Activated CD8-positive, alpha-beta memory T cell treated with anti-CD3 and anti-CD28 coated beads, Interleukin-2, amount 10 ng/mL, durations not matched to agents 7 days and 5 days (primary cell): ENCODE measurements around the gene TUT4. TPM values are rescaled to one million over a fixed set of nuclear protein-coding genes. Genes with fewer than 3 reads are reported as not detected.
A peak's percentile ranks its signal among the peaks of the same experiment; 100 is the strongest.

ENCODE experiments used
- ATAC-seq: fragments of 150-1000 bp; cut with Tn5 transposase; one replicate; pipeline ENCODE4 v1.10.0; 2021; ENCODE audit warnings: moderate library complexity
- CTCF ChIA-PET: fragments of 350-600 bp; sonication (Branson Sonifier 250); formaldehyde crosslinking; loops from one replicate; lab custom pipeline; 2021; ENCODE audit warnings: antibody characterized with exemption; lab: Charles Lee
- DNase-seq: peaks from one replicate; pipeline ENCODE4 v3.0.0-alpha.2; 2020
- H3K27ac Mint-ChIP-seq: one replicate; pipeline ENCODE4 v1.8.0; 2021; ENCODE audit warnings: mild to moderate bottlenecking, mixed read lengths
- H3K27me3 Mint-ChIP-seq: one replicate; pipeline ENCODE4 v1.8.0; 2021; ENCODE audit warnings: mixed read lengths
- H3K36me3 Mint-ChIP-seq: one replicate; pipeline ENCODE4 v1.8.0; 2021; ENCODE audit warnings: mild to moderate bottlenecking, mixed read lengths
- H3K4me1 Mint-ChIP-seq: one replicate; pipeline ENCODE4 v1.8.0; 2021; ENCODE audit warnings: mixed read lengths
- H3K4me3 Mint-ChIP-seq: one replicate; pipeline ENCODE4 v1.8.0; 2021; ENCODE audit warnings: mild to moderate bottlenecking, moderate library complexity, mixed read lengths
- H3K9me3 Mint-ChIP-seq: one replicate; pipeline ENCODE4 v1.8.0; 2022; ENCODE audit warnings: low read depth, mixed read lengths
- total RNA-seq, 2 experiments: library from RNA; stranded (reverse); gene quantifications; one replicate each; pipeline ENCODE4 v1.2.3, GENCODE V29; 2021

The TUT4 gene
- total RNA-seq, 2 experiments from 2014 or later: 60.4 to 76.5 TPM

DNA sequence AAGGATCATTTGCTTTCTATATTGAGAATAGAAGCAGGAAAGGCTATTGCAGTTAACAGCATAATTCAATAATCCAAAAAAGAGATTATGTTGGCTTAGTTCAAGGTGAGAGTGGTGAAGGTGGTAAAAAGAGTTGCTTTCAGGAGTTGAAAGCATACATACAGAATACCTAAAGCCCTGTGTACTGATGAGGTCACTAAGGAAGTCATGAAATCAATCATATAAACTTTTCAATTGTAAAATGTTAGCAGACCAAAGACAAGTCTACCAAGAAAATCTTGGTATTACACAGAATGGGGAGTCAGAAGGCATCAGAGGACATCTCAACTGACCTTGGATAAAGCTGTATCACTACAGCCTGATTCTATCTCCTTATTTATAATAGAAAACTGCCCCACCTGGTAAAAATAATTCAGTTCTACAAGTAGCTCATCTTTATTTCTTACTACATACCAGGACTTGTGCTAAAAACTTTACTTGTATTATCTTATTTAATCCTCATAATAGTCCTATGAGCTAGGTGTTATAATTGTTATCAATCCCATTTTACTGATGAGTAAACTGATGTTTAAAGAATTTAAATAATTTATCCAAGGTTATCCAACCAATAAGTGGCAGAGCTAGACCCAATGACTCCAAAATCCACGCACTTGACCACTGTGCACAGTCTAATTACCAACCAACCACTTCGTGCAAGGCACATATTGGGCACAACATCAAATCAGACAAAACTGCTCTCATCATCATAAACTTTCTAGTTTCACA, 40.9 kb downstream of the TUT4 start:
- no peaks in the 10 kb centered on the region for H3K27me3 Mint-ChIP-seq
- ATAC-seq: peak; percentile 82
- peak overlapping the region; percentile 31 for H3K27ac Mint-ChIP-seq
- H3K36me3 Mint-ChIP-seq: peaks cover 35% of the 10 kb centered on the region
- no peak overlapping the region for H3K4me3 Mint-ChIP-seq
- H3K9me3 Mint-ChIP-seq: no peaks in the 10 kb centered on the region
- peaks cover 32% of the 10 kb centered on the region for H3K4me1 Mint-ChIP-seq
- DNase-seq: no peak
- CTCF ChIA-PET: interaction anchor here (1.9 kb wide), 1 partner anchor 10 kb away, joined by 8 read pairs; no protein-coding TSS in a partner anchor

DNA sequence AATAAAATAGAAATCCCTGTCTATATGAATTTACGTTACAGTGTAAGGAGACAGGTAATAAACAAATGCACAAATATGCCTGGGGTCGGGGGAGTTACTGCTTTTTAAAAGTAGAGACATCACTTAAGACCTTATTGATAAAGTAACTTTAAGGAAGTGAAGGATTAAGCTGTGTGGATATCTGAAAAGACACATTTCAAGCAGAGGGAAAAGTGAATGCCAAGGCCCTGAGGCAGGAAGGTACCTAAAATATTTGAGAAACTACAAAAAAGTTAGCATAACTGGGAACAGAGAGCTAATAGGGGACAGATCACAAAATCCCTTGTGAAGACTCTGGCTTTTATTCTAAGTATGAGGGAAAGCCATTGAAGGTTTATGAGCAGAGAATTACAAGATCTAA, 41.5 kb downstream of the TUT4 start:
- H3K4me3 Mint-ChIP-seq: no peak overlapping the region
- CTCF ChIA-PET: interaction anchor here (1.9 kb wide), 1 partner anchor 10 kb away, joined by 8 read pairs; no protein-coding TSS in a partner anchor
- no peak for ATAC-seq
- H3K36me3 Mint-ChIP-seq: peaks cover 41% of the 10 kb centered on the region
- no peaks in the 10 kb centered on the region for H3K9me3 Mint-ChIP-seq
- peak overlapping the region; percentile 31 for H3K27ac Mint-ChIP-seq
- no peaks in the 10 kb centered on the region for H3K27me3 Mint-ChIP-seq
- peaks cover 32% of the 10 kb centered on the region for H3K4me1 Mint-ChIP-seq
- DNase-seq: no peak

DNA sequence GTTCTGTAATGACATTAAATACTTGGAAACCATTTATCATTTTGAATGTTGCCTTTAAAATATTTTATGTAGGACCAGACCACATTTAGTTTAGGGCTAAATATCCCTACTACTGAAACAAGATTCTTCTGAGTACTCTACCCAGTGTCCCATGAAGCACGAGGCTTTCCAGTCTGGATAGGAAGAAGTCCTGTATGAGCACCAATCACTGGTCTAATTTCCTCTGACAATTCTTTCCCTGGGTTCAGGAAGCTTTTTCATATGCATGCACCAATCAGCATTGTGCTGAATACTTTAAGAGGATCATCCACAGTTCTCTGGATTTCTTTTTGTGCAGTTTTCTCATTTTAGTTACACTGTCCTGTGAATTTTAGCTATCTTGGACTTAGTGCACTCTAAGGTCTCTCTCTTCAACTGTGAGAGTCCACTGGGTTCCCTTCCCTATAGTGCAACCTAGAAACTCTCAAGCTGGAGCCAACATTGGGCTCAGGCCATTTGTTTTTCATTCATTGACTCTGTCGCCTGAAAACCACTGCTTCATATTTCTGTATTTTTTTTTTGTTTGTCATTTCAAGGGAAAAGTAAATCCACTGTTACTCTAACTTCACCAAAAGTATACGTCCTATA, 45.9 kb downstream of the TUT4 start:
- Mint-ChIP-seq H3K27me3 (no peaks in the 10 kb centered on the region), H3K4me1 (peaks cover 24% of the 10 kb centered on the region), H3K36me3 (peaks cover 41% of the 10 kb centered on the region), H3K27ac (no peak overlapping the region), H3K9me3 (no peaks in the 10 kb centered on the region), H3K4me3 (no peak overlapping the region)
- DNase-seq (no peak), ATAC-seq (no peak)
- CTCF ChIA-PET: no interaction called here

DNA sequence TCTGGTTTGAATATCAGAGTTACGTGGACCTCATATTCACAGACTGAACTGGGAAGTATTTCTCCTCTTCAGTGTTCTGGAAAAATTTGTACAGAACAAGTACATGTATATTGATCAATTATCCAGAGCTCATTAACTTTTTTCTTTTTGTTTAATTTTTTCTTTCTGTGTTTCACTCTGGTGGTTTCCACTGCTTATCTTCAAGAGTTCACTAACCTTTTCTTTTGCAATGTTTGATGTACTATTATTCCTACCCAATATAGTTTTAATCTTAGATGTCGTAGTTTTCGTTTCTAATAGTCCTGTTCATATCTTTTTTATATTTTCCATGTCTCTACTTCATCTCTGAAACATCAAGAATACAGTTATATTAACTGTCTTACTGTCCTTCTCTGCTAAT, 46.5 kb downstream of the TUT4 start:
- Mint-ChIP-seq H3K9me3 (no peaks in the 10 kb centered on the region), H3K4me3 (no peak overlapping the region), H3K4me1 (peaks cover 17% of the 10 kb centered on the region), H3K27me3 (no peaks in the 10 kb centered on the region), H3K36me3 (peaks cover 38% of the 10 kb centered on the region), H3K27ac (no peak overlapping the region)
- CTCF ChIA-PET: no interaction called here
- no peak for ATAC-seq
- DNase-seq: no peak

DNA sequence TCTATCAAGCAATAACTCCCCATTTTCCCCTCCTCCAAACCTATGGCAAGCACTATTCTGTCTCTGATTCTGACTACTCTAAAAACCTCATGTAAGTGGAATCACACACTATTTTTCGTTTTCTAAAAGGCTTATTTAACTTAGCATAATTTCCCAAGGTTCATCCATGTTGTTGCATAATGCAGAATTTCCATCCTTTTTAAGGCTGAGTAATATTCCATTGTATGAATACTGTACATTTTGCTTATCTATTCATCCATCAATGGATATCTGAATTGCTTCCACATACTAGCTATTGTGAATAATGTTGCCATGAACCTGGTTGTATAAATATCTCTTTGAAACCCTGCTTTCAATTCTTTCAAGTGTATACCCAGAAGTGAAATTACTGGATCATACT, 48.2 kb downstream of the TUT4 start:
- H3K4me3 Mint-ChIP-seq: no peak overlapping the region
- no peaks in the 10 kb centered on the region for H3K9me3 Mint-ChIP-seq
- CTCF ChIA-PET: interaction anchor here (1.8 kb wide), 1 partner anchor 15 kb away, joined by 4 read pairs; no protein-coding TSS in a partner anchor
- H3K27me3 Mint-ChIP-seq: no peaks in the 10 kb centered on the region
- no peak for DNase-seq
- no peak for ATAC-seq
- H3K27ac Mint-ChIP-seq: no peak overlapping the region
- H3K4me1 Mint-ChIP-seq: peaks cover 10% of the 10 kb centered on the region
- peaks cover 34% of the 10 kb centered on the region for H3K36me3 Mint-ChIP-seq

DNA sequence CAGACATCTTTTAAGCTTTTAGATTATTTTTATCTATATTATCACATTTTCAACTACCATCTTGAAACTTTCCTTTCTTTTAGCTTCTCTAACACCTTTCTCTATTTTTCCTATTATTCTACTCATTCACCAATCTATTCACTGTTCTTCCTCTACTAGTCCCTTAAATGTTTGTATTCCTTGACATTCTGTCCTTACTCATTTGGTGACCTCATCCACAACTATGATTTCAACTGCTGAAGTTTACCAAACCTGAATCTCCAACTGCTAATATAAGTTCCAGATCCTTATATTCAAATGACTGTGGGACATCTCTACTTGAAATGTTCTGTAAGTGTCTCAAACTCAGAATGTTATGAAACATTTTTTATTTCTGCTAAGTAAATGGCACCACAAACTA, 49.2 kb downstream of the TUT4 start:
- DNase-seq: no peak
- Mint-ChIP-seq H3K4me1 (peaks cover 3% of the 10 kb centered on the region), H3K27me3 (no peaks in the 10 kb centered on the region), H3K9me3 (no peaks in the 10 kb centered on the region), H3K36me3 (peaks cover 31% of the 10 kb centered on the region), H3K27ac (no peak overlapping the region), H3K4me3 (no peak overlapping the region)
- ATAC-seq: no peak
- CTCF ChIA-PET: no interaction called here

DNA sequence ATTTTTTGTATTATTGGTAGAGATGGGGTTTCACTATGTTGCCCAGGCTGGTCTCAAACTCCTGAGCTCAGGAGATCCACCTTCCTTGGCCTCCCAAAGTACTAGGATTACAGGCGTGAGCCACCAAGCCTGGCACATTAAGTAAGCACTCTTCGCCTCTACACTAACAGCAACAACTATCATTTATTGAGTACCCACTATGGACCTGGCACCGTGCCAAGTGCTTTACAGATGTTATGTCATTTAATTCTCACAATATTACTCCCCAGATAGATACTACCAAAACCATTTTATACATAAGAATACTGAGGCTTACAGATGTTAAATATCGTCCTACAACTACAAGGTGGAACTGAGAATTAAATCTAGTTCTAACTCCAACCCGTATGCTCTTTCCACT, 50.1 kb downstream of the TUT4 start:
- no peak for DNase-seq
- CTCF ChIA-PET: no interaction called here
- no peaks in the 10 kb centered on the region for H3K4me1 Mint-ChIP-seq
- no peak overlapping the region for H3K27ac Mint-ChIP-seq
- no peak overlapping the region for H3K4me3 Mint-ChIP-seq
- no peak for ATAC-seq
- H3K9me3 Mint-ChIP-seq: no peaks in the 10 kb centered on the region
- no peaks in the 10 kb centered on the region for H3K27me3 Mint-ChIP-seq
- peaks cover 27% of the 10 kb centered on the region for H3K36me3 Mint-ChIP-seq

DNA sequence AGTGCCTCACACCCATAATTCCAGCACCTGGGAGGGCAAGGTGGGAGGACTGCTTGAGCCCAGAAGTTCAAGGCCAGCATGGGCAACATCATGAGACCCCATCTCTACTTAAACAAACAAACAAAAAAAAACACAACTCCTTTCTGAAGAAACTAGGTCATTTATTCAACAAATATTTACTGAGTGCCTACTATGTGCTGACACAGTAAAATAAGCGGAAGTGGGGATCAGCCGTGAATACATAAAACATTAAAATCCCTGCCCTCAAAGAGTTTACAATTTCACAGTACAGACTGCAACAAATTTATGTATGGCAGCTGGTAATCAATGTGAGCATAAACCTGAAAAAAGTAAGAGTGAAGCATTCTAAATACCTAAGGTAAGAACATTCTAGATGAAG, 65.3 kb downstream of the TUT4 start:
- DNase-seq (no peak), ATAC-seq (no peak)
- Mint-ChIP-seq H3K27ac (no peak overlapping the region), H3K9me3 (no peaks in the 10 kb centered on the region), H3K36me3 (peaks cover 8% of the 10 kb centered on the region), H3K27me3 (no peaks in the 10 kb centered on the region), H3K4me1 (no peaks in the 10 kb centered on the region), H3K4me3 (no peak overlapping the region)
- CTCF ChIA-PET: no interaction called here

DNA sequence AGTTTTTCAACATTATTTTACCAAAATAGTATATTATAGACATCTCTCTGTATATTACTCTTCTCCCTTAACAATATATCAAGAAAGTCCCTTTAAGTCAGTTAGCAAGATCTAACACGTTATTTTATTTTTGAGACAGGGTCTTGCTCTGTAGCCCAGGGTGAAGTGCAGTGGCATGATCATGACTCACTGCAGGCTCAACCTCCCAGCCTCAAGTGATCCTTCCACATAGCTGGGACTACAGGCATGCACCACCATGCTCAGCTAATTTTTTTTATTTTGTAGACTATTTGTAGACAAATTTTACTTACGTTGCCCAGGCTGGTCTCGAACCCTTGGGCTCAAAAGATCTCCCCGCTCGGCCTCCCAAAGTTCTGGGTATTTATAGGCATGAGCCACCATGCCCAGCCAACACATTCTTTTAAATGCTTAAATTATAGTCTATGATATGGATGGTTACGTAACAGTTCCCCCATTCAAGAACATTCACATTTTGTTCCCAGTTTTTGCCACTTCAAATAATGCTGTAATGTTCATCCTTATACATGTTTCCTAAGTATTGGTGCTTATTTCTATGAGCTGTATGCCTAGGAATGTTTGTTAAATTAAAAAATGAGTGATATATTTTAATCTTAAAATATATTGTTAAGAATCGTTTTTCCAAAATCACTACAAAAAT, 70.4 kb downstream of the TUT4 start:
- no peak for ATAC-seq
- no peak overlapping the region for H3K4me3 Mint-ChIP-seq
- H3K36me3 Mint-ChIP-seq: peaks cover 6% of the 10 kb centered on the region
- no peak for DNase-seq
- H3K27me3 Mint-ChIP-seq: no peaks in the 10 kb centered on the region
- H3K9me3 Mint-ChIP-seq: no peaks in the 10 kb centered on the region
- no peak overlapping the region for H3K27ac Mint-ChIP-seq
- CTCF ChIA-PET: interaction anchor here (1.7 kb wide), 1 partner anchor 10 kb away, joined by 3 read pairs; no protein-coding TSS in a partner anchor
- H3K4me1 Mint-ChIP-seq: no peaks in the 10 kb centered on the region

DNA sequence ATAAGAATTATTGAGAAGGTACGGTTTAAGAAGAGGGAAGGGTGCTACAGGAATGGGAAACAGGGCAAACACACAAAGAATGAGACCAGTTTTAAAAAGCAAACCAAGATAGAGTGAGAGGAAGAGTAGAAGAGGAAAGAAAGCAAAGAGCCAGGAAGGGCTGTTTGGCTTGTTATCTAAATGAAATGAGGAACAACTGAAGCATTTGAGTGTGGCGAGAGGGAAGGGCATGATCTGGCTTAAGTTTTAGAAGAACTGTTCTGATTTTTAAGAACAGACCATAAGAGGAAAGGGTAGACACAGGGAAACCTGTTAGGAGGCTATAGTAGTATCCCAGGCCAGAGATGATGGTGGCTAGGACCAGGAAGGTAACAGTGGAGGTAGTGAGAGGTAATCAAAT, 73.8 kb downstream of the TUT4 start:
- Mint-ChIP-seq H3K9me3 (no peaks in the 10 kb centered on the region), H3K27me3 (no peaks in the 10 kb centered on the region), H3K4me1 (no peaks in the 10 kb centered on the region), H3K36me3 (peaks cover 16% of the 10 kb centered on the region), H3K4me3 (no peak overlapping the region), H3K27ac (no peak overlapping the region)
- ATAC-seq (no peak), DNase-seq (no peak)
- CTCF ChIA-PET: no interaction called here

DNA sequence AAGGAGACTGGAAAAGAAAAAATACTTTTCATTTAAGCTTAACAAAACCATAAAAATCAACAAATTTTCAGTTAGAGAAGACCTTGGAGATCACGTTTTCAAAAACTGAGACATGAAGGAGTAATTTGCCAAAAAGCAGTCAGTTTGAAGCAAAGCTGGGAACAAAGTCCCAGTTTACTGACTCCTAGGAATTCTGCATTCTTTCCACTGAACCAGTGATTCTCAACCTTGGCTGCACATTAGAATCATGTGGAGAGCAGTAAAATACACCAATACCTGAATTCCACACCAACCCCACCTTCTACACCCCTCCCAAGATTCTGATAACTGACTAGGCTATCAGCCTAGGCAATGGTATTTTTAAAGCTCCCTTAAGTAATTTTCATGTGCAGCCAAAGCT, 75.0 kb downstream of the TUT4 start:
- Mint-ChIP-seq H3K4me1 (no peaks in the 10 kb centered on the region), H3K36me3 (peaks cover 18% of the 10 kb centered on the region)
- no peak for ATAC-seq

DNA sequence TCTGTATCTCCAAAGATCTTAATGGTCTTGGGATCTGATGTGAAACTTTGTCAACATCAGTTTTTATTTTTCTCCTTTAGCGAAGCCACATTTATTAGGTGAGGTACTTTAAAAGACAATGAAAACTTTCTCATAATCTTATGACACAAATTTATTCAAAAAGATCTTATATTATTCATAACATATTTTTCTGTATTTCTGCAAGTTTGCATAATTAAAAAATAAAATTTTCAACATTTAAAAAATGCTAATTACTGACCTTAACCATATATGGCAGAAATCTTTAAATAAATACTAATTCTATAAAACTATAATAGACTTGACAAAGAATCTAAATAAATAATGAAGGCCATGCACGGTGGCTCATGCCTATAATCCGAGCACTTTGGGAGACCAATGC, 75.9 kb downstream of the TUT4 start:
- Mint-ChIP-seq H3K36me3 (peaks cover 16% of the 10 kb centered on the region), H3K4me3 (no peak overlapping the region), H3K27me3 (no peaks in the 10 kb centered on the region), H3K9me3 (no peaks in the 10 kb centered on the region), H3K27ac (no peak overlapping the region), H3K4me1 (no peaks in the 10 kb centered on the region)
- CTCF ChIA-PET: no interaction called here
- DNase-seq: no peak
- no peak for ATAC-seq

More for the DNA sequence above, 75.0 kb downstream of the TUT4 start:
- CTCF ChIA-PET: no interaction called here
- Mint-ChIP-seq H3K9me3 (no peaks in the 10 kb centered on the region), H3K4me3 (no peak overlapping the region), H3K27ac (no peak overlapping the region), H3K27me3 (no peaks in the 10 kb centered on the region)
- no peak for DNase-seq

DNA sequence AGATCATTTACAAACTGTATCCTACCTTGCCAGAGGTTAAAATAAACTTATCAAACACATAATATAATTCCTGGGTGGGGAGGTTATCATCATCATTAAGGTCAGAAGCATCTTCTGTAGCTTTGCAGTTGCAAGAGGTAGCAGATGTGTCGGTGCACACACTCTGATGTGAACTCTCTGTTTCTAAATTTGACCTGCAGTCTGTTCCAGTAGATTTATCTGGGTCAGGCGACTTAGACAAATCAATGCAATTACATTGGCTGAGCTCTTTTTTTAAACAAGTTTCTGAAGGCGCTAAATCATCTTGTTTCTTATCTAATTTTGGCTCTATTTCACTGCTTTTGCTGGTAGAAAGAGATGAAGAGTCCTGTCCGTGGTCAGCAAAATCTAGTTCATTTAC, 78.1 kb downstream of the TUT4 start:
- no peak for ATAC-seq
- Mint-ChIP-seq H3K9me3 (no peaks in the 10 kb centered on the region), H3K4me3 (no peak overlapping the region), H3K4me1 (no peaks in the 10 kb centered on the region), H3K27me3 (no peaks in the 10 kb centered on the region), H3K27ac (no peak overlapping the region), H3K36me3 (peaks cover 19% of the 10 kb centered on the region)
- CTCF ChIA-PET: no interaction called here
- DNase-seq: no peak
